HepG2 (cell line): ENCODE data around the gene ATP11B. TPM values are rescaled to one million over a fixed set of nuclear protein-coding genes. Genes with fewer than 3 reads are reported as not detected.

Experiments used
- ATAC-seq: fragments of 200-7000 bp; cut with Tn5 transposase; 3 replicates; pipeline ENCODE4 v1.9.1; 2020; ENCODE audit warnings: mild to moderate bottlenecking, moderate library complexity
- BruUV-seq: library from RNA; stranded (reverse); fragments of 400-500 nt; replicated peaks from 2 replicates; lab custom pipeline; 2021; lab: Mats Ljungman, UMichigan
- CTCF ChIA-PET: fragments of 300-600 bp; formaldehyde crosslinking; extraction: SDS; loops from one replicate; lab custom pipeline; 2021; ENCODE audit warnings: low total read pairs, inconsistent platforms, low intra/inter-chr PET ratio; lab: Yijun Ruan, JAX
- POLR2A ChIA-PET: fragments of 350-600 bp; sonication (Branson Sonifier 250); formaldehyde crosslinking; loops from one replicate; lab custom pipeline; 2020; ENCODE audit warnings: antibody characterized with exemption, inconsistent platforms; lab: Yijun Ruan, JAX
- DNase-seq: peaks from one replicate; pipeline ENCODE4 v3.0.0-alpha.2; 2015; ENCODE audit warnings: low spot score
- FAIRE-seq: peaks from 3 replicates; lab custom pipeline; 2011; peaks lifted over from hg19 to GRCh38; lab: Jason Lieb, UNC
- H2AFZ ChIP-seq: one replicate; pipeline ENCODE4 v1.6.1; 2011; ENCODE audit warnings: low read length, inconsistent platforms
- H3K27ac ChIP-seq: fragments of 300-600 bp; 3 replicates; pipeline ENCODE4 v1.8.0; 2011; ENCODE audit warnings: mixed run types, mild to moderate bottlenecking, mixed read lengths, low read length, inconsistent platforms; ENCODE audit not compliant: insufficient read depth; ENCODE audit errors: extremely low read length
- H3K27me3 ChIP-seq, 2 experiments: fragments of 200-600 bp in 1 of 2; 2 replicates in 1 of 2; 3 replicates in 1 of 2; pipeline versions ENCODE4 v1.6.0 to v1.8.0; 2011; ENCODE audit warnings: low read length in 2 of 2, mild to moderate bottlenecking in 2 of 2, moderate library complexity in 2 of 2, inconsistent platforms in 1 of 2; ENCODE audit not compliant: insufficient read depth in 2 of 2, control insufficient read depth in 1 of 2
- H3K36me3 ChIP-seq, 2 experiments: fragments of 200-600 bp in 1 of 2; replicated peaks in 1 of 2; 2 replicates in 1 of 2; 3 replicates in 1 of 2; pipeline versions ENCODE4 v1.5.1 to v1.8.0; 2011; ENCODE audit warnings: low read length in 2 of 2, inconsistent platforms in 1 of 2; ENCODE audit not compliant: insufficient read depth in 2 of 2, control insufficient read depth in 1 of 2
- H3K4me1 ChIP-seq: 2 replicates; pipeline ENCODE4 v1.5.1; 2012; ENCODE audit warnings: low read length, inconsistent platforms; ENCODE audit not compliant: insufficient read depth
- H3K4me2 ChIP-seq: 2 replicates; pipeline ENCODE4 v1.6.0; 2011; ENCODE audit warnings: low read depth, low read length, inconsistent platforms
- H3K4me3 ChIP-seq, 3 experiments: fragments of 200-600 bp in 1 of 3; sonication (generic), shearing (Covaris generic) in 1 of 3; replicated peaks in 1 of 3; 2 replicates each; pipeline ENCODE4 v1.5.1; 2011 to 2016; ENCODE audit warnings: low read length in 3 of 3, inconsistent platforms in 2 of 3, low read depth in 2 of 3, mild to moderate bottlenecking in 2 of 3, control low read depth in 1 of 3, mixed read lengths in 1 of 3; ENCODE audit not compliant: insufficient read depth in 1 of 3
- H3K79me2 ChIP-seq: one replicate; pipeline ENCODE4 v1.6.1; 2011; ENCODE audit warnings: low read length, inconsistent platforms; ENCODE audit not compliant: insufficient read depth
- H3K9ac ChIP-seq: 2 replicates; pipeline ENCODE4 v1.6.0; 2011; ENCODE audit warnings: mild to moderate bottlenecking, low read depth, low read length, inconsistent platforms; ENCODE audit not compliant: insufficient read depth
- H3K9me3 ChIP-seq: 2 replicates; pipeline ENCODE4 v1.5.1; 2012; ENCODE audit warnings: mild to moderate bottlenecking, low read length
- H4K20me1 ChIP-seq: 2 replicates; pipeline ENCODE4 v1.6.0; 2011; ENCODE audit warnings: inconsistent platforms, mild to moderate bottlenecking, low read length, moderate library complexity; ENCODE audit not compliant: insufficient read depth
- MXD3 ChIP-seq: IDR thresholded peaks from 2 replicates; pipeline ENCODE4 v1.6.1; 2016; ENCODE audit warnings: mild to moderate bottlenecking, missing biosample characterization, missing genetic modification reagents
- ZNF143 ChIP-seq: sonication (generic); formaldehyde crosslinking; IDR thresholded peaks from 2 replicates; pipeline ENCODE4 v1.4.0; 2020; ENCODE audit warnings: missing genetic modification reagents
- ZNF574 ChIP-seq: sonication (generic); formaldehyde crosslinking; IDR thresholded peaks from 2 replicates; pipeline ENCODE4 v1.4.0; 2020; ENCODE audit warnings: missing genetic modification reagents
- in situ Hi-C: cut with HindIII; loops from 2 replicates; pipeline ENCODE4 v1.10.0; 2017; ENCODE audit warnings: low pct_unique_long_range_greater_than_20kb; ENCODE audit not compliant: extremely low pct_ligation_motif_present
- intact Hi-C: fragments of 100-400 bp; cut with micrococcal nuclease; formaldehyde crosslinking; loops from one replicate; pipeline ENCODE4 v1.10.0; 2022; ENCODE audit not compliant: unreplicated experiment
- polyA plus RNA-seq, 8 experiments: library from polyadenylated mRNA; depleted of rRNA in 3 of 8; stranded (reverse) in 7 of 8; unstranded in 1 of 8; fragments of >200 nt; fragmentation: Illumina TruSeq in 4 of 8; extraction: Trizol in 4 of 8; gene quantifications; 2 replicates each; pipeline versions ENCODE4 v1.2.1 to v1.2.3, GENCODE V29; 2011 to 2016; ENCODE audit warnings: low read depth in 4 of 8, missing spikeins in 1 of 8, mixed read lengths in 1 of 8; ENCODE audit not compliant: insufficient read depth in 1 of 8
- total RNA-seq, 5 experiments: library from RNA; depleted of rRNA; stranded (reverse); fragments of >200 nt; fragmentation: Illumina TruSeq; extraction: Trizol; gene quantifications; 2 replicates each; pipeline ENCODE4 v1.2.3, GENCODE V29; 2016; ENCODE audit warnings: low read depth in 1 of 5
- TF ChIP-seq, protein P1 (sequence below): sonication (generic); formaldehyde crosslinking; IDR thresholded peaks from 2 replicates; pipeline ENCODE4 v1.5.0; 2020; ENCODE audit warnings: mild to moderate bottlenecking, missing genetic modification reagents, moderate library complexity

Gene ATP11B
- total and polyA plus RNA-seq, 2 of the 13 experiments (the other 11 are each of a cell fraction or from before 2014, with no cell fraction given): 10.1 to 22.9 TPM

GRCh38 chr3:182947888-182948287 lies 154.6 kb downstream of the ATP11B start:
- intact Hi-C loops: no loop called here
- H2AFZ ChIP-seq: no peak overlapping the region

More at GRCh38 chr3:182947888-182948287, 154.6 kb downstream of the ATP11B start:
- H3K4me1 ChIP-seq: no peaks in the 10 kb centered on the region
- peak; percentile 89 for ATAC-seq
- DNase-seq: peak; percentile 31
- no peaks in the 10 kb centered on the region for H3K9me3 ChIP-seq
- no peak overlapping the region for H3K27ac ChIP-seq
- TF ChIP-seq ZNF143 (CRISPR knock-in tag): no peak
- TF ChIP-seq, protein P1, sequence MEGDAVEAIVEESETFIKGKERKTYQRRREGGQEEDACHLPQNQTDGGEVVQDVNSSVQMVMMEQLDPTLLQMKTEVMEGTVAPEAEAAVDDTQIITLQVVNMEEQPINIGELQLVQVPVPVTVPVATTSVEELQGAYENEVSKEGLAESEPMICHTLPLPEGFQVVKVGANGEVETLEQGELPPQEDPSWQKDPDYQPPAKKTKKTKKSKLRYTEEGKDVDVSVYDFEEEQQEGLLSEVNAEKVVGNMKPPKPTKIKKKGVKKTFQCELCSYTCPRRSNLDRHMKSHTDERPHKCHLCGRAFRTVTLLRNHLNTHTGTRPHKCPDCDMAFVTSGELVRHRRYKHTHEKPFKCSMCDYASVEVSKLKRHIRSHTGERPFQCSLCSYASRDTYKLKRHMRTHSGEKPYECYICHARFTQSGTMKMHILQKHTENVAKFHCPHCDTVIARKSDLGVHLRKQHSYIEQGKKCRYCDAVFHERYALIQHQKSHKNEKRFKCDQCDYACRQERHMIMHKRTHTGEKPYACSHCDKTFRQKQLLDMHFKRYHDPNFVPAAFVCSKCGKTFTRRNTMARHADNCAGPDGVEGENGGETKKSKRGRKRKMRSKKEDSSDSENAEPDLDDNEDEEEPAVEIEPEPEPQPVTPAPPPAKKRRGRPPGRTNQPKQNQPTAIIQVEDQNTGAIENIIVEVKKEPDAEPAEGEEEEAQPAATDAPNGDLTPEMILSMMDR (CRISPR knock-in tag): peak; percentile 22; the same call in 1 of the 2 replicates
- no peak for TF ChIP-seq MXD3 (CRISPR knock-in tag)
- peak; percentile 66 for TF ChIP-seq ZNF574
- FAIRE-seq: no peak
- no peak overlapping the region for H3K4me2 ChIP-seq
- no peak overlapping the region for H3K9ac ChIP-seq
- H3K79me2 ChIP-seq: no peaks in the 10 kb centered on the region
- in situ Hi-C loops: no loop called here
- H4K20me1 ChIP-seq: no peaks in the 10 kb centered on the region
- no TSS peak for BruUV-seq
- POLR2A ChIA-PET: no interaction called here
- peaks cover 1 to 16% of the 10 kb centered on the region in 2 experiments; a peak in 3 of 5 replicates for H3K36me3 ChIP-seq
- no peaks in the 10 kb centered on the region; a peak in 1 of 5 replicates for H3K27me3 ChIP-seq
- H3K4me3 ChIP-seq: no peak overlapping the region
- CTCF ChIA-PET: no interaction called here
